Esophagus (tissue), 2 donors: Measurements from ENCODE around the gene RINL. TPM values are rescaled to one million over a fixed set of nuclear protein-coding genes. Genes with fewer than 3 reads are reported as not detected.

Experiments used
- H3K27ac ChIP-seq, 2 donors: one replicate each; pipeline ENCODE4 v1.5.1; 2013; ENCODE audit warnings: low read depth in 2 of 2, mild to moderate bottlenecking in 2 of 2, inconsistent platforms in 1 of 2, low read length in 1 of 2, moderate library complexity in 1 of 2
- H3K27me3 ChIP-seq, 2 donors: one replicate each; pipeline ENCODE4 v1.6.1; 2013; ENCODE audit warnings: low read length in 2 of 2, control low read depth in 1 of 2, mild to moderate bottlenecking in 1 of 2; ENCODE audit not compliant: insufficient read depth in 2 of 2, control insufficient read depth in 1 of 2
- H3K36me3 ChIP-seq, 2 donors: one replicate each; pipeline ENCODE4 v1.6.1; 2013; ENCODE audit warnings: low read length in 1 of 2; ENCODE audit not compliant: control insufficient read depth in 2 of 2, insufficient read depth in 2 of 2
- H3K4me1 ChIP-seq, 2 donors: one replicate each; pipeline ENCODE4 v1.6.1; 2013; ENCODE audit warnings: low read length in 1 of 2; ENCODE audit not compliant: control insufficient read depth in 2 of 2, insufficient read depth in 2 of 2
- H3K4me3 ChIP-seq, 2 donors: one replicate each; pipeline ENCODE4 v1.5.1; 2013; ENCODE audit warnings: low read length in 2 of 2, mild to moderate bottlenecking in 2 of 2, low read depth in 1 of 2, moderate library complexity in 1 of 2
- H3K9me3 ChIP-seq, 2 donors: one replicate each; pipeline ENCODE4 v1.6.1; 2013; ENCODE audit warnings: mild to moderate bottlenecking in 2 of 2, low read depth in 1 of 2, low read length in 1 of 2, moderate library complexity in 1 of 2; ENCODE audit not compliant: control insufficient read depth in 2 of 2, insufficient read depth in 1 of 2
- WGBS, 2 donors: extraction: QIAGEN DNeasy Blood & Tissue Kit; methylation state at CpG; one replicate each; pipeline ENCODE4 v1.1.7; 2013; 5-methylcytosine and 5-hydroxymethylcytosine counted together
- polyA plus RNA-seq, 2 donors: library from polyadenylated mRNA; stranded (reverse); fragments of 200-250 nt; gene quantifications; one replicate each; pipeline ENCODE4 v1.2.3, GENCODE V29; 2013
- donor health status: healthy with polysubstance abuse.
- donor health status: Bipolar disorder and iron deficiency.

RINL gene
- polyA plus RNA-seq, 2 donors = 8.4 to 20.5 TPM

GRCh38 chr19:38917516-38917915, 39.4 kb upstream of the RINL start:
- Histone ChIP-seq H3K4me3 (no peak overlapping the region), H3K27ac (no peak overlapping the region), H3K36me3 (peaks cover 3 to 13% of the 10 kb centered on the region in 2 donors), H3K9me3 (no peaks in the 10 kb centered on the region), H3K4me1 (peaks cover 0 to 2% of the 10 kb centered on the region in 2 donors), H3K27me3 (no peaks in the 10 kb centered on the region)
- WGBS, 2 donors = 83% methylated on average over 9 of the region's 9 CpGs

- H3K36me3 ChIP-seq = peaks cover 3 to 8% of the 10 kb centered on the region in 2 donors
- H3K4me3 ChIP-seq = no peak overlapping the region
- no peaks in the 10 kb centered on the region for H3K27me3 ChIP-seq
- 89 to 92% methylated on average over 44 of the region's 44 CpGs for WGBS, 2 donors
- H3K9me3 ChIP-seq = no peaks in the 10 kb centered on the region
- H3K27ac ChIP-seq = no peak overlapping the region
- peaks cover 2% of the 10 kb centered on the region in 2 donors for H3K4me1 ChIP-seq
These were observed 37.5 kb upstream of the RINL start for GRCh38 chr19:38915329-38916321.

- no peaks in the 10 kb centered on the region for H3K27me3 ChIP-seq
- H3K4me1 ChIP-seq = peaks cover 2% of the 10 kb centered on the region in 2 donors
These were observed 35.9 kb upstream of the RINL start for GRCh38 chr19:38913958-38914357.

GRCh38 chr19:38912600-38913514, 34.8 kb upstream of the RINL start:
- H3K4me3 ChIP-seq = no peak overlapping the region
- no peak overlapping the region for H3K27ac ChIP-seq
- H3K27me3 ChIP-seq = no peaks in the 10 kb centered on the region
- H3K9me3 ChIP-seq = no peaks in the 10 kb centered on the region
- H3K36me3 ChIP-seq = peaks cover 3 to 16% of the 10 kb centered on the region in 2 donors
- 71 to 73% methylated on average over 12 of the region's 12 CpGs for WGBS, 2 donors
- peaks cover 0 to 2% of the 10 kb centered on the region in 2 donors for H3K4me1 ChIP-seq

More at GRCh38 chr19:38913958-38914357, 35.9 kb upstream of the RINL start:
- Histone ChIP-seq H3K4me3 (no peak overlapping the region), H3K36me3 (peaks cover 3 to 11% of the 10 kb centered on the region in 2 donors), H3K27ac (no peak overlapping the region), H3K9me3 (no peaks in the 10 kb centered on the region)
- WGBS, 2 donors = 92 to 96% methylated on average over 8 of the region's 8 CpGs

- Histone ChIP-seq H3K4me1 (peaks cover 0 to 2% of the 10 kb centered on the region in 2 donors), H3K36me3 (peaks cover 3 to 29% of the 10 kb centered on the region in 2 donors), H3K9me3 (no peaks in the 10 kb centered on the region), H3K27ac (no peak overlapping the region), H3K27me3 (no peaks in the 10 kb centered on the region), H3K4me3 (no peak overlapping the region)
- 59 to 65% methylated on average over 15 to 16 of the region's 16 CpGs for WGBS, 2 donors
These were observed 33.4 kb upstream of the RINL start for GRCh38 chr19:38911388-38912001.

GRCh38 chr19:38910488-38910887, 32.4 kb upstream of the RINL start:
- peaks cover 0 to 2% of the 10 kb centered on the region in 2 donors for H3K4me1 ChIP-seq
- no peaks in the 10 kb centered on the region for H3K9me3 ChIP-seq
- H3K4me3 ChIP-seq = no peak overlapping the region
- no peak overlapping the region for H3K27ac ChIP-seq
- H3K27me3 ChIP-seq = no peaks in the 10 kb centered on the region
- H3K36me3 ChIP-seq = peaks cover 3 to 28% of the 10 kb centered on the region in 2 donors
- WGBS, 2 donors = 93 to 95% methylated on average over 12 of the region's 12 CpGs

GRCh38 chr19:38908911-38909310, 30.8 kb upstream of the RINL start:
- H3K9me3 ChIP-seq = no peaks in the 10 kb centered on the region
- H3K27me3 ChIP-seq = no peaks in the 10 kb centered on the region
- H3K4me3 ChIP-seq = no peak overlapping the region
- peaks cover 2 to 4% of the 10 kb centered on the region in 2 donors for H3K4me1 ChIP-seq
- no peak overlapping the region for H3K27ac ChIP-seq
- peaks cover 3 to 32% of the 10 kb centered on the region in 2 donors for H3K36me3 ChIP-seq
- WGBS, 2 donors = 64 to 68% methylated on average over 9 to 10 of the region's 10 CpGs

GRCh38 chr19:38907670-38908069, 29.6 kb upstream of the RINL start:
- Histone ChIP-seq H3K27me3 (no peaks in the 10 kb centered on the region), H3K4me1 (peaks cover 2 to 4% of the 10 kb centered on the region in 2 donors), H3K36me3 (peaks cover 3 to 32% of the 10 kb centered on the region in 2 donors), H3K4me3 (no peak overlapping the region), H3K9me3 (no peaks in the 10 kb centered on the region), H3K27ac (no peak overlapping the region)
- 94 to 95% methylated on average over 12 of the region's 12 CpGs for WGBS, 2 donors

- no peak overlapping the region for H3K4me3 ChIP-seq
- no peaks in the 10 kb centered on the region for H3K9me3 ChIP-seq
- peaks cover 2 to 4% of the 10 kb centered on the region in 2 donors for H3K4me1 ChIP-seq
- 93 to 94% methylated on average over 29 of the region's 29 CpGs for WGBS, 2 donors
- no peaks in the 10 kb centered on the region for H3K27me3 ChIP-seq
- no peak overlapping the region for H3K27ac ChIP-seq
- peaks cover 3 to 32% of the 10 kb centered on the region in 2 donors for H3K36me3 ChIP-seq
These were observed 29.2 kb upstream of the RINL start for GRCh38 chr19:38907227-38907626.
